GM20000 (cell line): ENCODE measurements around the gene KIRREL3.

Experiments
- DNase-seq: peaks from one replicate; pipeline ENCODE4 v3.0.0; 2012; ENCODE audit warnings: low spot score
- CTCF ChIP-seq: IDR thresholded peaks from 2 replicates; pipeline ENCODE4 v1.5.1; 2012; ENCODE audit warnings: mild to moderate bottlenecking, control low read depth; ENCODE audit errors: extremely low read depth, missing control alignments

Gene KIRREL3

GRCh38 chr11:126973051-126973450 is 27.5 kb downstream of the KIRREL3 start:
- no peak for DNase-seq
- no peak for TF ChIP-seq CTCF

GRCh38 chr11:126971305-126971704 is 29.3 kb downstream of the KIRREL3 start:
- no peak for DNase-seq
- no peak for TF ChIP-seq CTCF

DNA sequence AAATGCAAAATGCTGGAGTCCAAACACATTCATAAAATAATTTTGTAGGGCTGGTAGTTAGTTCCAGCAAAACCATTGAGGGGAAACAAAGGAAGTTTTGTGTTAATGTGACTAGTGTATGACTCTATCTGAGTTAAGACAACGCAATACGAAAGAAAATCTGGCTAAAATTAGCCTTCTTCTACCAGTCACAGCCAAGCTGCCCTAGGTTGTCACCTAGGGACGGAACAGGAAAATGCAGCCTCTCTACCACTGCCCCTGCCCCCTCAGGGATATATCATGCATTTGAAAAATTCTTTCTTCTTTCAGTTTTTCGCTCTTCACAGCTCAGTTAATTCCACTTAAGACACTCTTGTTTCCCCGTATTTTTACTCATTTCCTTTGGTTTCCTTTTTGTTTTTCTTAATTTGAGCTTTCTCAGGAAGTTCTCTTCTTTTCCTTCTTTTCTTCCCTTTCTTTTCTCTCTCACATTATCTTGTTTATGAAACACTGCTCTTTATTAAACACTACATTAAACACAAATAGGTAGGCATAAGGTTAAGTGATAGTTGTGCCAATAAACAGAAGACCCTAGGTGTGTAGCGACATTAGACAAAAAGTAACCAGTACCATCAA is 30.6 kb downstream of the KIRREL3 start:
- peak; percentile 6 for TF ChIP-seq CTCF
- DNase-seq = no peak

GRCh38 chr11:126968915-126969314 is 31.7 kb downstream of the KIRREL3 start:
- DNase-seq = no peak
- no peak for TF ChIP-seq CTCF

DNA sequence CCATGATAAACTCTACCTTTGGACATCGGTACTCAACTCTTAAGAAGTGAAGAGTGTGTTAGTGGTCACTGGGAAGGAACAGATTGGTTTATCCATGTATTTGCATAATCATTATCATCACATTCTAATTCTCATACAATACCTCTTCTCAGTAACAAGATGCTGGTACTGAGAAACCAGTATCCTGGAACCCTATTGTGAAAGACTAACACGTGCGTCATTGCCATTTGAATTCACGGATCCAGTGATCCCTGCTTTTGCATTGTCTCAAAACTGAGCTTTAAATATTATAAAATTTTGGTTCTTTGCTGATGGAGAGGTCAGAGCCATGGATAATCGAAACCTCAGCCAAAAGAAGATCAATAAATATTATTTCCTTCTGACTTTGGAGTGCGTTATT is 35.2 kb downstream of the KIRREL3 start:
- TF ChIP-seq CTCF = no peak
- DNase-seq = no peak

- no peak for TF ChIP-seq CTCF
- no peak for DNase-seq
Observed at GRCh38 chr11:126963603-126964363, 36.8 kb downstream of the KIRREL3 start.

- no peak for TF ChIP-seq CTCF
Observed at GRCh38 chr11:126963115-126963514, 37.5 kb downstream of the KIRREL3 start.

More at GRCh38 chr11:126963115-126963514, 37.5 kb downstream of the KIRREL3 start:
- no peak for DNase-seq
